Renal cortex interstitium (tissue), 11 donors: ENCODE measurements around the gene RPN2. TPM values are rescaled to one million over a fixed set of nuclear protein-coding genes. Genes with fewer than 3 reads are reported as not detected.
A peak's percentile ranks its signal among the peaks of the same experiment; 100 is the strongest.

Experiments
- DNase-seq, 11 donors: peaks; one replicate each; pipeline ENCODE4 v3.0.0-alpha.2; 2013; ENCODE audit warnings: low read depth in 9 of 11, low spot score in 4 of 11; ENCODE audit errors: extremely low read depth in 1 of 11
- polyA plus RNA-seq, 3 donors: library from polyadenylated mRNA; unstranded; fragments of 120-200 nt; gene quantifications; one replicate each; pipeline ENCODE4 v1.2.1, GENCODE V29; 2013; ENCODE audit not compliant: insufficient read length in 3 of 3

The RPN2 gene
- polyA plus RNA-seq, 3 donors: 281 to 309 (median 296) TPM

DNA sequence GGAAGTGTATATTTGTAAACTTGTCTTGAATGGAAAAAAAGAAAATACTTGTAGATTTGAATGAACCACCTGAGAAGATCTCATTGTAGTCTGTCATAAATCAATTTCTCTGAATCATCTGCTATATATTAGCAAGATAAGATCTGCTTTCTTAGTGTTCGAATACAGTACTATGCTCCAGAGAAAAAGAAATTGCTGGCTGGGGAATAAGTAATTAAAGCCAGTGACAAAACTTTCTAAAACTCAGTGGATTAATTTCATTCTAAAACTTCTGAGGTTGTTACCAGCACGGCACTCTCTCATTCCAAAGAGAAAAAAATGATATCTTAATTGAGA, 22.7 kb downstream of the RPN2 start:
- DNase-seq: no peak

GRCh38 chr20:37202267-37202943, 23.3 kb downstream of the RPN2 start:
- peak in 1 of 11 donors; percentile 8 for DNase-seq

GRCh38 chr20:37204056-37204455, 24.9 kb downstream of the RPN2 start:
- no peak for DNase-seq

- no peak for DNase-seq
Measured at GRCh38 chr20:37205130-37205529, 26.0 kb downstream of the RPN2 start.

GRCh38 chr20:37205794-37206193, 26.7 kb downstream of the RPN2 start:
- no peak for DNase-seq

- no peak for DNase-seq
Measured at GRCh38 chr20:37207171-37207570, 28.0 kb downstream of the RPN2 start.

DNA sequence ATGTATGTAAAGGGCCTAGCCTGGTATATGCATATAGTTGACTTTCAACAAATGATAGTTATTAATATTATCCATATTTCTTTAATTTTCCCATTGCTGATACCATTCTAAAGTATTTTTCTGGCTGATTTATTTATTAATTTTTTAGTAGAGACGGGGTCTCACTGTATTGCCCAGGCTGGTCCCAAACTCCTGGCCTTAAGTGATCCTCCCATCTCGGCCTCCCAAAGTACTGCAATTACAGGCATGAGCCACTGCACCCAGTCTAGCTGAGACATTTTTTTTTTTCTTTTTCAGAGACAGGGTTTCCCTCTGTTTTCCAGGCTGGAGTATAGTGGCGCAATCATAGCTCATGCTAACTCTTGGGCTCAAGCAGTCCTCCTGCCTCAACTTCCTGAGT, 30.1 kb downstream of the RPN2 start:
- no peak for DNase-seq

- no peak for DNase-seq
Measured at GRCh38 chr20:37209661-37210314, 30.7 kb downstream of the RPN2 start.

DNA sequence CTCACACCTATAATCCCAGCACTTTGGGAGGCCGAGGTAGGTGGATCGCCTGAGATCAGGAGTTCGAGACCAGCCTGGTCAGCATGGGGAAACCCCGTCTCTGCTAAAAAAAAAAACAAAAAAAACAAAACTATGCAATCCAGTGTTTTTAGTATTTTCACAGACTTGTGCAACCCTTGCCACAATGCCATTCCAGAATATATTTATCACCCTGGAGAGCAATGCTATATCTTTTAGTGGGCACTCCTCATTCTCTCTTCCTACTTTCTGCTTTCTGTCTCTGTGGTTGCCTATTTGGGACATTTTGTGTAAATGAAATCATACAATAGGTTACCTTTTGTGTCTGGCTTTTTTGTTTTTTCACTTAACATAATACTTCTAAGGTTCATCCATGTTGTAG, 39.3 kb downstream of the RPN2 start:
- no peak for DNase-seq

GRCh38 chr20:37218976-37219375, 39.8 kb downstream of the RPN2 start:
- DNase-seq: no peak

DNA sequence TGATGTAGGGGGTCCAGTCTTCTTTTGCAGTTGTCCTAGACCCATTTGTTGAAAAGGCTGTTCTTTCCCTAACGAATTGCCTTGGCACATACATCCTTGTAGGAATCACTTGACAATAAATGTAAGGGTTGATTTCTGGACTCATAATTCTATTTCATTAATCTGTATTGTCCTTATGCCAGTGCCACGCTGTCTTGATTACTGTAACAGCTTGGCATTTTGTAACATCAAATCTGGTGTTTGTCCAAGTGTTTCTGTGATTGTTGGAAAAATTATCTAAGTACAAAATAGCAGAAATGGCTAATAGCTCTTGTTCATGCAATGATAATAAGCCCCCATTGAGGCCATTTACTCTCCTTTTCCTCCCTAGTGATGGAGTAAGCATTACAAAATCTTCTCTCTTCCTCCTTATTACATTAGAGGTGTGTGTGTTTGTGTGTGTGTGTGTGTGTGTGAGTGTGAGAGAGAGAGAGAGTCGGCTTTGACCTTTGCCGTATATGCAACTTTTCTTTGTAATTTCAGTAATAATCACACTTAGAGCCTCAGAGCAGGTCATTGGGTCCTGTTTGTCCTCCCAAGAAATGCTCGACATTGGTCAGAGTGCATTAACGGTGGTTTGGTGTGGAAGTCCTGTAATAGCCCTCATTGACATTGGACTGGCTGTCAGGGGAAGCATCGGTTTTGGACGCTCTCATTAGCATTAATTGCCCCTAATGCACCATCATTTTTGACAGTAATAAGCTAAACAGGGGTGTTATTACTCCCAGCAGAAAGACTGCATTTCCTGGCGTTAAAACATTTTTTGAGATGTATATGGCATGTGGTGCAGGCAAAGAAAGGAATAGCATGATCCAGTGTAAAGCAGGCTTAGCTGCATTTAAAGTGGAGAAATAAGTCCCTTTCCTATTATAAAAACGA, 40.9 kb downstream of the RPN2 start:
- DNase-seq: no peak

GRCh38 chr20:37220731-37221130, 41.6 kb downstream of the RPN2 start:
- no peak for DNase-seq

GRCh38 chr20:37222086-37222485, 43.0 kb downstream of the RPN2 start:
- no peak for DNase-seq

DNA sequence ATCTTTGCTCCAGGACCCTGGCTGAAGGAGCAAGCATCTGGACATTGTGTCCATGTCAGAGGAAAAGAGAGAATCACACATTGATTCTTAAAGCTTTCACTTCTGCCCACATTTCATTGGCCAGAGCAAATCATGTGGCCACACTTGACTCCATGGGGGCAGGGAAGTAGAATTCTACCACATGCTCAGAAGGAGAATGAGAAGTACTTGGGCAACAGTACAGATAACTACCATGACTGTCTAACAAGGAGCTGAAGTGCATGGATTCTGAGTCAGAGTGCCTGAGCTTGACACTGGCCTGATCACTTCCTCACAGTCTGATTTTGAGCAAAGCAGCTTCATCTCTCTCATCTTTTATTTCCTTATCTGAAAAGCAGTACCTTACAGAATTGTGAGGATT, 43.9 kb downstream of the RPN2 start:
- DNase-seq: no peak

- DNase-seq: no peak
Measured at GRCh38 chr20:37225146-37225545, 46.0 kb downstream of the RPN2 start.

DNA sequence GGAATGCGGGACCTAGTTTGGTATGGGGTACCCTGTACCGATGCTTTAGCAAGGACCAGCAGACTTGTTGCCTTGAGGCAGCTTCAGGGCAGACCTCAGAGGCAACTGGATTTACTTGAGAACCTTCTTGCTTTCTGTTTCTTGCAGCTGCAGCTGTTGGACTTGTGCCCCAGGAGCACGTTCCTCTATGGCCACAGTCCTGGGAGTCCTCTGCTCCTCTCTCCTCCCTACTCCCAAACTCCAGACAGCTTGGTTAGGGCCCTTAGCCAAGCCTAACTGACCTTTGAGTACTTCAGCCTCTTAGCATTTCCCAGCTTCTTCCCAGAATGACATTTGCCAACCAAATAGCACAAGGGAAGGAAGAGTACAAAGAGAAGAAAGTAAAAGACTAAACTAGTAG, 47.8 kb downstream of the RPN2 start:
- DNase-seq: no peak

DNA sequence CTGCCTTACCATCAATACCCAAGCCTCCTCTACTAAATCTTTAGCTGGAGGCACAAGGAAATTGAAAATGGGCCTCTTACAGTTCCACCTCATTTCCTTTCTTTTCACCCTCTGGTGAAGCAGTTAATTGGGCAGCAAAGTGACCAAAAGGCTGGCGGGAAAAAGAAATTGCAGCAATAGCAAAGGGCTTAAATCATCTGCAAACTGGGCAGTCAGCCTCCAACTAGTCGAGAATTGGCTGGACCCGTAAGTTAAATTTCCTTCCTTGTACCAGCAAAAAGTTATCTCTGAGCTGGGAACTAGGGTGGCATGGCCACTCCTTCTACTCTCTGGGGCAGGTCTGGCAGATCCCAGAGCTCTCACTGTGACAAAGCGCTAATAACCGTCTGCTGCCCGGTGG, 49.0 kb downstream of the RPN2 start:
- peak in 4 of 11 donors; percentile 24 to 51 (median 29) for DNase-seq

- DNase-seq: no peak
Measured at GRCh38 chr20:37228656-37229055, 49.5 kb downstream of the RPN2 start.

DNA sequence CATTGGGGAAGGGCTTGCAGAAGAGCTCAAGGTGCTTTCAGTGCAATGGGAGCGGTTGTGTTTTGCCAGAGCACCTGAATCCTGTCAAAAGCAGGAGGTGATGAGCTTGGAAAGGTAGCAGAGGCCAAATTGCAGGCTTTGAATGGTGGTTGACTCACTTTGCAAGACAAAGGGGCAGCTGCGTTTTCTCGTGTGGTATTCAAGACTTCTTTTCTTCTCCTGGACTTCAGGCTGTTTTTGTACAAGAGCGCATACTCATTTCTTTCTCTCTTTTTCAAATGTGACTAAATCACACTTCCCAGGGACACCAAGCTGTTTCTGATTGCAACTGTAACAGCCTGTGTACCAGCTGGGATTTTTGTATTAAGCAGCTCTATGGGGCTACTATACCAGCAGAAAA, 50.2 kb downstream of the RPN2 start:
- no peak for DNase-seq

GRCh38 chr20:37230200-37230599, 51.1 kb downstream of the RPN2 start:
- no peak for DNase-seq
